ENCODE measurements around the gene ARHGAP24. TPM values are rescaled to one million over a fixed set of nuclear protein-coding genes. Genes with fewer than 3 reads are reported as not detected.

Gene ARHGAP24
- total RNA-seq, 1 experiment from 2014 or later = 1.3 TPM

DNA sequence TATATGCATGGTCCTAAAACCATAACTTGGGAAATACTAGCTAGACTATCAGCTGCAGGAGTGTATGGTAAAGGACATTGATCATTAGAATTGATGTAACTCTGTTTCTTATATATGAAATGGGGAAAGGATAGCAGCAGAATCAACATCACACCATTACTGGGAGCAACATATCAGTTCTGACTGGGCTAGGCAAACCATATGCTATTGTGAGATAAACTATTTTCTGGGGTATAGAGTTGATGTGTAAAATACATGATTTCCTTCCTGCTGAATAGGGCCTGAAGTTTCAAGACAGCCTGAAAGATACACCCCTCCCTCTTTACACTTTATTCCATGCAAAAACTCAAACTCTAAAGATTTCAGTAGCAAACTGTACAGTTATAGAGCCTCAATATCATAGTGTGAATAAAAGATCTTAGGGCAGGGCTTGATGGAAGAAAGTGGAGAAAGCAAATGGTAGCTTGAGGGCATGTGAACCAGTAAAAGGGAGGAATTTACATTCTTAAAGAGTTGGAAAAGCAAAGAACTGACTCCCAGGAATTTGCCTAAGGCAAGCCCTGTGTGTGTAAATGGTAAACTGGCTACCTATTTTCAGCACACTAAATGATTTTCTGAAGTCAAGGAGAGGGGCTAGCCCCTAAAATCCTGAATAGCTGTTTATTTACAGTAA is 480.8 kb downstream of the ARHGAP24 start:
- no peaks in the 10 kb centered on the region for H3K79me2 ChIP-seq (ENCODE audit: insufficient read depth, low read length)
- H3K27ac ChIP-seq (ENCODE audit: low read depth, low read length) = no peak overlapping the region
- H3K4me2 ChIP-seq (ENCODE audit: low read length) = no peak overlapping the region
- DNase-seq (ENCODE audit: low read depth, low spot score) (no peak), ATAC-seq (no peak)
- no peak overlapping the region for H2AFZ ChIP-seq (ENCODE audit: low read depth, low read length, poor library complexity, severe bottlenecking)
- no peak overlapping the region for H3K4me3 ChIP-seq (replicated peaks in 1 of 2; ENCODE audit: low read depth in 1 of 2, low read length in 2 of 2)
- no peak overlapping the region for H3K9ac ChIP-seq (ENCODE audit: low read length)
- no peaks in the 10 kb centered on the region for H3K36me3 ChIP-seq (ENCODE audit: control insufficient read depth in 1 of 2, insufficient read depth in 2 of 2, low read length in 2 of 2)
- no peaks in the 10 kb centered on the region for H3K9me3 ChIP-seq (ENCODE audit: control insufficient read depth in 1 of 2, insufficient read depth in 1 of 2, low read depth in 1 of 2, low read length in 2 of 2)
- no peaks in the 10 kb centered on the region for H3K27me3 ChIP-seq (ENCODE audit: insufficient read depth, low read length)
- BruUV-seq (replicated peaks) = no TSS peak
- intact Hi-C loops (cut with micrococcal nuclease) = no loop called here
- peaks cover 13 to 23% of the 10 kb centered on the region in 2 experiments for H3K4me1 ChIP-seq (ENCODE audit: control insufficient read depth in 1 of 2, insufficient read depth in 2 of 2, low read length in 2 of 2)
- POLR2A ChIA-PET = no interaction called here
- no peaks in the 10 kb centered on the region for H4K20me1 ChIP-seq (ENCODE audit: insufficient read depth)
- RAD21 ChIA-PET (ENCODE audit: low non-redundant PET in 1 of 2, low total read pairs in 2 of 2, uncharacterized antibody in 2 of 2, unreplicated experiment in 2 of 2) = no interaction called here
- CTCF ChIA-PET = interaction anchor here (2.7 kb wide), 1 partner anchor 159 kb away, joined by 12 read pairs; no protein-coding TSS in a partner anchor
- no peaks in the 10 kb centered on the region for H3K9me2 ChIP-seq (ENCODE audit: insufficient read depth)
- TF ChIP-seq EZH2 (IDR thresholded peaks at IDR 0.05) (no peak), SRF (IDR thresholded peaks at IDR 0.05; ENCODE audit: low read depth) (no peak), POLR2A (IDR thresholded peaks at IDR 0.05; ENCODE audit: borderline replicate concordance, extremely low read depth, insufficient read depth, insufficient read length) (no peak), EGR1 (IDR thresholded peaks at IDR 0.05; ENCODE audit: low read depth) (no peak), YY1 (IDR thresholded peaks at IDR 0.05; ENCODE audit: extremely low read depth, insufficient replicate concordance, low read depth, low read length) (no peak), RAD21 (IDR thresholded peaks at IDR 0.05; ENCODE audit: low read depth) (no peak), CEBPB (IDR thresholded peaks at IDR 0.05; ENCODE audit: low read depth) (no peak), SP1 (IDR thresholded peaks at IDR 0.05; ENCODE audit: low read depth) (no peak), JUND (IDR thresholded peaks at IDR 0.05) (no peak), CBX3 (IDR thresholded peaks at IDR 0.05; ENCODE audit: low read depth) (no peak), SIN3A (IDR thresholded peaks at IDR 0.05; ENCODE audit: low read depth) (no peak)
- TF ChIP-seq, protein P1, sequence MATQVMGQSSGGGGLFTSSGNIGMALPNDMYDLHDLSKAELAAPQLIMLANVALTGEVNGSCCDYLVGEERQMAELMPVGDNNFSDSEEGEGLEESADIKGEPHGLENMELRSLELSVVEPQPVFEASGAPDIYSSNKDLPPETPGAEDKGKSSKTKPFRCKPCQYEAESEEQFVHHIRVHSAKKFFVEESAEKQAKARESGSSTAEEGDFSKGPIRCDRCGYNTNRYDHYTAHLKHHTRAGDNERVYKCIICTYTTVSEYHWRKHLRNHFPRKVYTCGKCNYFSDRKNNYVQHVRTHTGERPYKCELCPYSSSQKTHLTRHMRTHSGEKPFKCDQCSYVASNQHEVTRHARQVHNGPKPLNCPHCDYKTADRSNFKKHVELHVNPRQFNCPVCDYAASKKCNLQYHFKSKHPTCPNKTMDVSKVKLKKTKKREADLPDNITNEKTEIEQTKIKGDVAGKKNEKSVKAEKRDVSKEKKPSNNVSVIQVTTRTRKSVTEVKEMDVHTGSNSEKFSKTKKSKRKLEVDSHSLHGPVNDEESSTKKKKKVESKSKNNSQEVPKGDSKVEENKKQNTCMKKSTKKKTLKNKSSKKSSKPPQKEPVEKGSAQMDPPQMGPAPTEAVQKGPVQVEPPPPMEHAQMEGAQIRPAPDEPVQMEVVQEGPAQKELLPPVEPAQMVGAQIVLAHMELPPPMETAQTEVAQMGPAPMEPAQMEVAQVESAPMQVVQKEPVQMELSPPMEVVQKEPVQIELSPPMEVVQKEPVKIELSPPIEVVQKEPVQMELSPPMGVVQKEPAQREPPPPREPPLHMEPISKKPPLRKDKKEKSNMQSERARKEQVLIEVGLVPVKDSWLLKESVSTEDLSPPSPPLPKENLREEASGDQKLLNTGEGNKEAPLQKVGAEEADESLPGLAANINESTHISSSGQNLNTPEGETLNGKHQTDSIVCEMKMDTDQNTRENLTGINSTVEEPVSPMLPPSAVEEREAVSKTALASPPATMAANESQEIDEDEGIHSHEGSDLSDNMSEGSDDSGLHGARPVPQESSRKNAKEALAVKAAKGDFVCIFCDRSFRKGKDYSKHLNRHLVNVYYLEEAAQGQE (IDR thresholded peaks at IDR 0.05; ENCODE audit: low read depth) = no peak
- TF ChIP-seq, protein P2, sequence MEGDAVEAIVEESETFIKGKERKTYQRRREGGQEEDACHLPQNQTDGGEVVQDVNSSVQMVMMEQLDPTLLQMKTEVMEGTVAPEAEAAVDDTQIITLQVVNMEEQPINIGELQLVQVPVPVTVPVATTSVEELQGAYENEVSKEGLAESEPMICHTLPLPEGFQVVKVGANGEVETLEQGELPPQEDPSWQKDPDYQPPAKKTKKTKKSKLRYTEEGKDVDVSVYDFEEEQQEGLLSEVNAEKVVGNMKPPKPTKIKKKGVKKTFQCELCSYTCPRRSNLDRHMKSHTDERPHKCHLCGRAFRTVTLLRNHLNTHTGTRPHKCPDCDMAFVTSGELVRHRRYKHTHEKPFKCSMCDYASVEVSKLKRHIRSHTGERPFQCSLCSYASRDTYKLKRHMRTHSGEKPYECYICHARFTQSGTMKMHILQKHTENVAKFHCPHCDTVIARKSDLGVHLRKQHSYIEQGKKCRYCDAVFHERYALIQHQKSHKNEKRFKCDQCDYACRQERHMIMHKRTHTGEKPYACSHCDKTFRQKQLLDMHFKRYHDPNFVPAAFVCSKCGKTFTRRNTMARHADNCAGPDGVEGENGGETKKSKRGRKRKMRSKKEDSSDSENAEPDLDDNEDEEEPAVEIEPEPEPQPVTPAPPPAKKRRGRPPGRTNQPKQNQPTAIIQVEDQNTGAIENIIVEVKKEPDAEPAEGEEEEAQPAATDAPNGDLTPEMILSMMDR (IDR thresholded peaks at IDR 0.05 in 2 of 3, conservative IDR thresholded peaks at IDR 0.05 in 1 of 3; ENCODE audit: borderline replicate concordance in 1 of 3, insufficient read depth in 1 of 3, low read depth in 2 of 3, low read length in 2 of 3) = no peak
- TF ChIP-seq, protein P3, sequence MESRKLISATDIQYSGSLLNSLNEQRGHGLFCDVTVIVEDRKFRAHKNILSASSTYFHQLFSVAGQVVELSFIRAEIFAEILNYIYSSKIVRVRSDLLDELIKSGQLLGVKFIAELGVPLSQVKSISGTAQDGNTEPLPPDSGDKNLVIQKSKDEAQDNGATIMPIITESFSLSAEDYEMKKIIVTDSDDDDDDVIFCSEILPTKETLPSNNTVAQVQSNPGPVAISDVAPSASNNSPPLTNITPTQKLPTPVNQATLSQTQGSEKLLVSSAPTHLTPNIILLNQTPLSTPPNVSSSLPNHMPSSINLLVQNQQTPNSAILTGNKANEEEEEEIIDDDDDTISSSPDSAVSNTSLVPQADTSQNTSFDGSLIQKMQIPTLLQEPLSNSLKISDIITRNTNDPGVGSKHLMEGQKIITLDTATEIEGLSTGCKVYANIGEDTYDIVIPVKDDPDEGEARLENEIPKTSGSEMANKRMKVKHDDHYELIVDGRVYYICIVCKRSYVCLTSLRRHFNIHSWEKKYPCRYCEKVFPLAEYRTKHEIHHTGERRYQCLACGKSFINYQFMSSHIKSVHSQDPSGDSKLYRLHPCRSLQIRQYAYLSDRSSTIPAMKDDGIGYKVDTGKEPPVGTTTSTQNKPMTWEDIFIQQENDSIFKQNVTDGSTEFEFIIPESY (IDR thresholded peaks at IDR 0.05; ENCODE audit: extremely low read depth, insufficient replicate concordance, low read length) = no peak
- TF ChIP-seq, protein P4, sequence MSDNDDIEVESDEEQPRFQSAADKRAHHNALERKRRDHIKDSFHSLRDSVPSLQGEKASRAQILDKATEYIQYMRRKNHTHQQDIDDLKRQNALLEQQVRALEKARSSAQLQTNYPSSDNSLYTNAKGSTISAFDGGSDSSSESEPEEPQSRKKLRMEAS (IDR thresholded peaks at IDR 0.05) = no peak
